Stimulated activated naive CD8-positive, alpha-beta T cell treated with anti-CD3 and anti-CD28 coated beads, Interleukin-15, amount 100 ng/mL, for 72 hours (primary cell): Measurements from ENCODE around the gene PHF24.
"Not testable (repeated sequence)": the region's sequence is repeated elsewhere in the genome, so short reads cannot be mapped to it uniquely, and the experiment has no call there.

Experiments used
- ATAC-seq: fragments of 150-1000 bp; cut with Tn5 transposase; 2 replicates; pipeline ENCODE4 v1.10.0; 2021; ENCODE audit warnings: mild to moderate bottlenecking, moderate library complexity
- DNase-seq, 2 donors: peaks; one replicate each; pipeline ENCODE4 v3.0.0; 2021 to 2022
- H3K27ac Mint-ChIP-seq, 2 donors: one replicate each; pipeline ENCODE4 v1.8.0; 2022; ENCODE audit warnings: mild to moderate bottlenecking in 2 of 2, mixed read lengths in 2 of 2, moderate library complexity in 2 of 2
- H3K27me3 Mint-ChIP-seq: one replicate; pipeline ENCODE4 v1.8.0; 2022; ENCODE audit warnings: mixed read lengths
- H3K4me1 Mint-ChIP-seq: one replicate; pipeline ENCODE4 v1.8.0; 2022; ENCODE audit warnings: mild to moderate bottlenecking, mixed read lengths
- H3K4me3 Mint-ChIP-seq, 2 donors: one replicate each; pipeline ENCODE4 v1.8.0; 2022; ENCODE audit warnings: mild to moderate bottlenecking in 2 of 2, mixed read lengths in 2 of 2, moderate library complexity in 1 of 2
- H3K9me3 Mint-ChIP-seq, 2 donors: one replicate each; pipeline ENCODE4 v1.8.0; 2022; ENCODE audit warnings: mixed read lengths in 2 of 2

Gene PHF24

GRCh38 chr9:34957492-34958410, at the start of gene PHF24:
TSS of gene PHF24 (plus strand) at chr9:34958285. CDS start at chr9:34971299, 13,014 bp downstream.
- peaks cover 21% of the 10 kb centered on the region for H3K4me1 Mint-ChIP-seq
- H3K9me3 Mint-ChIP-seq, result no peaks in the 10 kb centered on the region
- peak; percentile 18 to 40 for DNase-seq
- no peak within 1 kb of the TSS for H3K27ac Mint-ChIP-seq
- H3K4me3 Mint-ChIP-seq, result peak within 1 kb of the TSS; percentile 65 to 67
- peak; percentile 68 for ATAC-seq
- H3K27me3 Mint-ChIP-seq, result peaks cover 74% of the 10 kb centered on the region

GRCh38 chr9:34927061-34927460, 31.0 kb upstream of the PHF24 start:
- H3K27ac Mint-ChIP-seq, result no peak overlapping the region
- H3K4me1 Mint-ChIP-seq, result peaks cover 18% of the 10 kb centered on the region
- no peak overlapping the region for H3K4me3 Mint-ChIP-seq
- ATAC-seq, result no peak
- peaks cover 14 to 21% of the 10 kb centered on the region in 2 donors for H3K9me3 Mint-ChIP-seq
- no peak for DNase-seq
- H3K27me3 Mint-ChIP-seq, result peaks cover 36% of the 10 kb centered on the region

- peak; percentile 84 for ATAC-seq
- Mint-ChIP-seq H3K9me3 (peaks cover 14 to 21% of the 10 kb centered on the region in 2 donors), H3K4me1 (peaks cover 18% of the 10 kb centered on the region), H3K27ac (peak overlapping the region; percentile 30 to 44), H3K4me3 (peak overlapping the region; percentile 25 to 33), H3K27me3 (peaks cover 32% of the 10 kb centered on the region)
- DNase-seq, result peak in 1 of 2 donors; percentile 15
Observed at GRCh38 chr9:34928921-34929320, 29.2 kb upstream of the PHF24 start.

- DNase-seq (peak; percentile 32 to 36), ATAC-seq (peak; percentile 82)
- peaks cover 10 to 15% of the 10 kb centered on the region in 2 donors for H3K9me3 Mint-ChIP-seq
Observed at GRCh38 chr9:34929506-34930102, 28.5 kb upstream of the PHF24 start.

GRCh38 chr9:34939989-34940388, 18.1 kb upstream of the PHF24 start:
- not testable (repeated sequence) for H3K9me3 Mint-ChIP-seq, H3K4me1 Mint-ChIP-seq, DNase-seq, H3K4me3 Mint-ChIP-seq, H3K27ac Mint-ChIP-seq, ATAC-seq
- peaks cover 13% of the 10 kb centered on the region for H3K27me3 Mint-ChIP-seq

More at GRCh38 chr9:34929506-34930102, 28.5 kb upstream of the PHF24 start:
- Mint-ChIP-seq H3K4me1 (peaks cover 18% of the 10 kb centered on the region), H3K4me3 (peak overlapping the region; percentile 25 to 33), H3K27ac (peak overlapping the region in 1 of 2 donors; percentile 1), H3K27me3 (peaks cover 32% of the 10 kb centered on the region)

- no peak for ATAC-seq
- no peak for DNase-seq
- Mint-ChIP-seq H3K9me3 (no peaks in the 10 kb centered on the region), H3K4me1 (no peaks in the 10 kb centered on the region), H3K27me3 (peaks cover 46% of the 10 kb centered on the region), H3K4me3 (no peak overlapping the region), H3K27ac (no peak overlapping the region)
Observed at GRCh38 chr9:34948451-34948850, 9.6 kb upstream of the PHF24 start.

GRCh38 chr9:34954225-34954624, 3.9 kb upstream of the PHF24 start:
- Mint-ChIP-seq H3K9me3 (no peaks in the 10 kb centered on the region), H3K4me3 (no peak overlapping the region), H3K27me3 (peaks cover 73% of the 10 kb centered on the region), H3K4me1 (no peaks in the 10 kb centered on the region), H3K27ac (no peak overlapping the region)
- no peak for DNase-seq
- no peak for ATAC-seq

GRCh38 chr9:34956066-34956465, 2.0 kb upstream of the PHF24 start:
- not testable (repeated sequence) for H3K4me1 Mint-ChIP-seq, H3K27ac Mint-ChIP-seq, DNase-seq, ATAC-seq, H3K9me3 Mint-ChIP-seq, H3K4me3 Mint-ChIP-seq
- peaks cover 73% of the 10 kb centered on the region for H3K27me3 Mint-ChIP-seq

- peaks cover 73% of the 10 kb centered on the region for H3K27me3 Mint-ChIP-seq
- no peak overlapping the region for H3K27ac Mint-ChIP-seq
Observed at GRCh38 chr9:34956648-34957047, 1.4 kb upstream of the PHF24 start.

GRCh38 chr9:34958411-34958982, 412 bp downstream of the PHF24 start:
- ATAC-seq (peak; percentile 7), DNase-seq (no peak)
- no peaks in the 10 kb centered on the region for H3K9me3 Mint-ChIP-seq
- no peak overlapping the region for H3K27ac Mint-ChIP-seq
- H3K4me3 Mint-ChIP-seq, result peak overlapping the region; percentile 34 to 65
- peaks cover 76% of the 10 kb centered on the region for H3K27me3 Mint-ChIP-seq
- peaks cover 24% of the 10 kb centered on the region for H3K4me1 Mint-ChIP-seq

More at GRCh38 chr9:34956648-34957047, 1.4 kb upstream of the PHF24 start:
- DNase-seq (no peak), ATAC-seq (peak; percentile 51)
- Mint-ChIP-seq H3K9me3 (no peaks in the 10 kb centered on the region), H3K4me1 (peaks cover 10% of the 10 kb centered on the region), H3K4me3 (no peak overlapping the region)

- Mint-ChIP-seq H3K27me3 (peaks cover 77% of the 10 kb centered on the region), H3K4me3 (no peak overlapping the region), H3K4me1 (peaks cover 24% of the 10 kb centered on the region), H3K9me3 (no peaks in the 10 kb centered on the region), H3K27ac (no peak overlapping the region)
- no peak for DNase-seq
- no peak for ATAC-seq
Observed at GRCh38 chr9:34959461-34959860, 1.4 kb downstream of the PHF24 start.

GRCh38 chr9:34961574-34962490, 3.7 kb downstream of the PHF24 start:
- peaks cover 24% of the 10 kb centered on the region for H3K4me1 Mint-ChIP-seq
- peak overlapping the region; percentile 11 to 29 for H3K4me3 Mint-ChIP-seq
- H3K27ac Mint-ChIP-seq, result no peak overlapping the region
- ATAC-seq (peak; percentile 90), DNase-seq (peak in 1 of 2 donors; percentile 45)
- no peaks in the 10 kb centered on the region for H3K9me3 Mint-ChIP-seq
- H3K27me3 Mint-ChIP-seq, result peaks cover 73% of the 10 kb centered on the region

GRCh38 chr9:34962546-34962945, 4.5 kb downstream of the PHF24 start:
- H3K4me3 Mint-ChIP-seq, result peak overlapping the region in 1 of 2 donors; percentile 29

GRCh38 chr9:34963552-34963951, 5.5 kb downstream of the PHF24 start:
- Mint-ChIP-seq H3K27ac (no peak overlapping the region), H3K4me3 (no peak overlapping the region), H3K27me3 (peaks cover 75% of the 10 kb centered on the region), H3K4me1 (peaks cover 24% of the 10 kb centered on the region), H3K9me3 (no peaks in the 10 kb centered on the region)
- ATAC-seq (no peak), DNase-seq (no peak)

More at GRCh38 chr9:34962546-34962945, 4.5 kb downstream of the PHF24 start:
- peaks cover 24% of the 10 kb centered on the region for H3K4me1 Mint-ChIP-seq
- no peak overlapping the region for H3K27ac Mint-ChIP-seq
- peaks cover 75% of the 10 kb centered on the region for H3K27me3 Mint-ChIP-seq
- ATAC-seq (no peak), DNase-seq (no peak)
- no peaks in the 10 kb centered on the region for H3K9me3 Mint-ChIP-seq

- peaks cover 66% of the 10 kb centered on the region for H3K27me3 Mint-ChIP-seq
- peak overlapping the region in 1 of 2 donors; percentile 66 for H3K27ac Mint-ChIP-seq
- ATAC-seq (no peak), DNase-seq (no peak)
- no peaks in the 10 kb centered on the region for H3K9me3 Mint-ChIP-seq
- no peak overlapping the region for H3K4me3 Mint-ChIP-seq
- peaks cover 24% of the 10 kb centered on the region for H3K4me1 Mint-ChIP-seq
Observed at GRCh38 chr9:34964458-34964857, 6.4 kb downstream of the PHF24 start.
